Heart left ventricle (tissue), 13 donors: Measurements from ENCODE around the gene ESPNL.

Experiments used
- CTCF ChIP-seq, 12 donors: fragments of 200-600 bp; sonication (generic) in 4 of 12; IDR thresholded peaks; one replicate each; pipeline versions ENCODE4 v1.5.0 to v1.8.0; 2018 to 2022; ENCODE audit warnings: antibody characterized with exemption in 12 of 12, mild to moderate bottlenecking in 5 of 12
- POLR2A ChIP-seq, 2 donors: fragments of 450-650 bp; IDR thresholded peaks; one replicate each; pipeline ENCODE4 v1.6.1; 2017; ENCODE audit warnings: antibody characterized with exemption in 2 of 2, mild to moderate bottlenecking in 2 of 2, moderate library complexity in 2 of 2
- donor health status: ischemic (EF 13 %, LVEDD 7.1; RV severe dilation, severe dysfunction).
- donor health status: DM: no; HTN: yes; CAD: no.
- donor health status: DM: no; HTN: no; CAD: no.
- donor health status: ischemic (EF 25% LVEDD 6.9; RV normal size, moderate dysfunction).
- donor health status: ischemic (EF 25% LVEDD 5.7; RV mildly dilated, moderate dysfunction).
- donor health status: ischemic (EF 35%, LVEDD 5.7; RV mildly dilated, moderate dysfunction).
- donor health status: nonischemic (EF 11% LVEDD 7.7; RV severe dilation, severe dysfunction).
- donor health status: DM: yes; HTN: yes; CAD: no.
- donor health status: PGD.
- donor health status: ischemic (EF 29% LVEDD 5.4; RV normal size, mild dysfunction).
- donor health status: nonischemic (EF 23%, LVEDD 6.1; RV moderate dilation, normal function).

- TF ChIP-seq CTCF (IDR thresholded peaks at IDR 0.05) (no peak), POLR2A (IDR thresholded peaks at IDR 0.05) (no peak)
These were observed 46.9 kb upstream of the ESPNL start for GRCh38 chr2:238053191-238053776.
